AG04449 (cell line): ENCODE data around the gene PRODH.
"Not testable (repeated sequence)": the region's sequence is repeated elsewhere in the genome, so short reads cannot be mapped to it uniquely, and the experiment has no call there.

Experiments
- CTCF ChIA-PET: fragments of 350-600 bp; formaldehyde crosslinking; extraction: SDS; loops from one replicate; lab custom pipeline; 2021; ENCODE audit warnings: antibody characterized with exemption; lab: Yijun Ruan, JAX
- POLR2A ChIA-PET: fragments of 400-600, 350-600 bp; formaldehyde crosslinking; extraction: SDS; loops from one replicate; lab custom pipeline; 2020; ENCODE audit warnings: antibody characterized with exemption, inconsistent platforms; lab: Yijun Ruan, JAX
- DNase-seq: peaks from one replicate; pipeline ENCODE4 v3.0.0-alpha.2; 2010; ENCODE audit warnings: low read depth, low spot score
- H3K4me3 ChIP-seq: 2 replicates; pipeline ENCODE4 v1.5.1; 2011; ENCODE audit warnings: low read depth, mild to moderate bottlenecking, control low read depth, low read length
- CTCF ChIP-seq: IDR thresholded peaks from one replicate; pipeline ENCODE4 v1.5.1; 2011; ENCODE audit warnings: mild to moderate bottlenecking, moderate library complexity, low read length, control low read depth, inconsistent platforms; ENCODE audit not compliant: insufficient read depth; ENCODE audit errors: missing control alignments

Gene PRODH

GRCh38 chr22:18968011-18968749 lies 32.1 kb upstream of the PRODH start:
- no peak for DNase-seq
- POLR2A ChIA-PET = no interaction called here
- CTCF ChIA-PET = no interaction called here
- no peak overlapping the region for H3K4me3 ChIP-seq
- TF ChIP-seq CTCF = no peak

- H3K4me3 ChIP-seq, DNase-seq, POLR2A ChIA-PET, CTCF ChIA-PET: not testable (repeated sequence)
Measured at GRCh38 chr22:18967391-18968010, 31.4 kb upstream of the PRODH start.

- CTCF ChIA-PET = no interaction called here
- POLR2A ChIA-PET = no interaction called here
- TF ChIP-seq CTCF = no peak
- DNase-seq = no peak
- H3K4me3 ChIP-seq = no peak overlapping the region
Measured at GRCh38 chr22:18966748-18967147, 30.7 kb upstream of the PRODH start.

- ChIA-PET POLR2A (no interaction called here), CTCF (no interaction called here)
- no peak for TF ChIP-seq CTCF
- DNase-seq = no peak
- no peak overlapping the region for H3K4me3 ChIP-seq
Measured at GRCh38 chr22:18965526-18966421, 29.7 kb upstream of the PRODH start.

- DNase-seq, POLR2A ChIA-PET, CTCF ChIA-PET: not testable (repeated sequence)
Measured at GRCh38 chr22:18964501-18965265, 28.6 kb upstream of the PRODH start.

GRCh38 chr22:18964051-18964450 lies 28.0 kb upstream of the PRODH start:
- POLR2A ChIA-PET, H3K4me3 ChIP-seq, CTCF ChIA-PET, DNase-seq: not testable (repeated sequence)

More at GRCh38 chr22:18964501-18965265, 28.6 kb upstream of the PRODH start:
- not testable (repeated sequence) for H3K4me3 ChIP-seq

GRCh38 chr22:18962308-18962635 lies 26.2 kb upstream of the PRODH start:
- no peak for DNase-seq
- ChIA-PET POLR2A (no interaction called here), CTCF (no interaction called here)
- no peak for TF ChIP-seq CTCF
- H3K4me3 ChIP-seq = no peak overlapping the region

GRCh38 chr22:18961632-18962307 lies 25.7 kb upstream of the PRODH start:
- DNase-seq, H3K4me3 ChIP-seq, POLR2A ChIA-PET, CTCF ChIA-PET: not testable (repeated sequence)

GRCh38 chr22:18961201-18961600 lies 25.1 kb upstream of the PRODH start:
- CTCF ChIA-PET, DNase-seq, POLR2A ChIA-PET, H3K4me3 ChIP-seq: not testable (repeated sequence)

GRCh38 chr22:18960166-18960820 lies 24.2 kb upstream of the PRODH start:
- H3K4me3 ChIP-seq, DNase-seq, POLR2A ChIA-PET, CTCF ChIA-PET: not testable (repeated sequence)
